HG03039 (cell line): Measurements from ENCODE around the gene ADCY5.

Experiments used
- ATAC-seq: cut with Tn5 transposase; IDR thresholded peaks from one replicate; pipeline ENCODE4 v1.9.1; 2021; ENCODE audit warnings: mild to moderate bottlenecking, moderate library complexity; ENCODE audit not compliant: unreplicated experiment

Gene ADCY5

GRCh38 chr3:123330441-123330991 is 118.4 kb downstream of the ADCY5 start:
- no peak for ATAC-seq

DNA sequence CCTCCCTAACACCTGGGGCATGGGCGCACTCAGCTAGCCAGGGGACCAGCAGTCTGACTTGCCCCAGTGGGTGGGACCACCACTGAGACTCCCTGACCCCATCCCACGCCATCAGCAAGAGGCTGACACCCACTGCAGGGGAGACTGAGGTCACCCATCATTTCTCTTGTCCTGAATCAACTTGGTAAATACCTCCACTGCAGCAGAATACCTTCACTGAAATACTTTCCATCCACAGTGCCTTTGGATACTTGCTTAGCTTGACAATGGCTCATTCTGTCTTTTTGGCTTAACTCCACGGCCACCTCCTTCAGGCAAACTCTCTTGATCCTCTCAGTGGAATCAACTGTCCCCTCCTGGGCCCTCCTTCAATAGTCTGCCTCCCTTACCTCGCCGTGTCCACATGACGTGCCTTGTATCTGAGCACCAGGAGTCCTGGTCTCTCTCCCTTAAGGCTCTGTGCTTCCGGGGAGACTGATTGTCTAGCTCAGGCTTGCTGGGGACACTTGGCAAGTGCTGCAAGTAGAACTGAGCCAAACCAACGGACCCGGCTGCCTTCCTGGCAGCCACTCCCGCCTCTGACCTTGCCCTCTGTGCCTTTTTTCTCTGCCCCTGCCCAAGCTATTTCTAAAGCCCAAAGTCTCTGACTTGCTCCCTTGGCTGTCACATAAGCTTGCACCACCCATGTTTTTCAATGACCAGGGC is 119.1 kb downstream of the ADCY5 start:
- ATAC-seq = no peak

- ATAC-seq = no peak
Measured at GRCh38 chr3:123328851-123329635, 119.8 kb downstream of the ADCY5 start.

- no peak for ATAC-seq
Measured at GRCh38 chr3:123327956-123328850, 120.7 kb downstream of the ADCY5 start.

DNA sequence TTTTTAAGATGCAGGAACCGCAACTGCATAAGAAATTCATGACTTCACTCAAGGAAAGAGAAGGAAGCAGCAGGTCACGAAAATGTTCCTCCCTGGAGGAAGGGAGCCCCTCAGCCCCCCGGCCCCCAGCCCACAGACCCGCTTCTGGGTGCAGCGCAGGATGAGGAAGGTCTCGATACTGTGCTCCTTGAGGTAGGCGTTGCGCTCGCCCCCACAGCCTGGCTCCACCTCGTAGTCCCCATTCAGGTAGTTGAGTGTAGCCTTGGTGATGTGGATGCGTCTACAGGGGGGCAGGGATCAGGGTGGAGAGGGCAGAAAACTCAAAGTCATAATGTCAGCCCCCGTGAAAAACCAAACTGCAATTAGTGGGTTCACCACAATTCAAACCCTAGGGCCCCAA is 121.4 kb downstream of the ADCY5 start:
- ATAC-seq = no peak

- no peak for ATAC-seq
Measured at GRCh38 chr3:123326531-123326930, 122.4 kb downstream of the ADCY5 start.

DNA sequence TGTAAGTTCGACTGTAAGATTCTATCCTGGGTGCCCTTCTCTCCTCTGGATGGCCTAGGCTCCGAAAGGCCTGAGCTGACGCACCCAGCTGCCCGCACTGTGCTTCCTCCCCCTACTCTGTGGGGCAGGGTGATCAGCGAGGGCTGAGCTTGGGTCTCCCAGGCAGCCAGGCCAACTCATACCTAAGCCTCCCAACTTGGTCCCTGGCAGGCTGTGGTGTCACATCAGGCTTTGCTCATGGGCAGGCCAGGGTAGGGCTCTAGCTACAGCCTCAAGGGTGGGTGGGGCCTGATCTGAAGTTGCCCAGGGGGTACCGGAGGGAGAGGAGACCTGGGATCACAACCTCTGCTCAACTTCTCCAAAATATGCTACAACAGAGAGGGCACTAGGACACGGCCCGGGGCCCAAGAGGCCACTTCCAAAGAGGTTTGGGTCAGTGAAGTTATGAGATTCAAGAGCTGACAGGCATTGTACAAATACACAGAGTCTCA is 123.1 kb downstream of the ADCY5 start:
- no peak for ATAC-seq

- ATAC-seq = no peak
Measured at GRCh38 chr3:123324880-123325765, 123.8 kb downstream of the ADCY5 start.

DNA sequence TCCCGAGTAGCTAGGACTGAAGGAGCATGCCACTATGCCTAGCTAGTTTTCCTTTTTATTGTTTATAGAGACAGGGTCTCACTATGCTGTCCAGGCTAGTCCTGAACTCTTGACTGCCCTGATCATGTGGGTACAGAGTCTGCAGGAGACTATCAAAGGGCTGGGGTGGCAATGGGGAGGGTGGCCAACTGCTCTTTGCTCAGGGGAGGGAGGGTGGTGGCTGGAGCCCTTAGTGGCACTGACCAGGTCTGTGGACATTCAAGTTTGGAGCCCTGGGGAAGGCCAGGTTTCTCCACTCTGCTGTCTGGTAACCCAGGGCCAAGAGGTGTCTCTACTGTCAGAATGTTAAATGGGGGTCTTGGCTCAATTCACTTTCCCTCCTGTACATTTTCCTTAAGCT is 125.1 kb downstream of the ADCY5 start:
- ATAC-seq = no peak

DNA sequence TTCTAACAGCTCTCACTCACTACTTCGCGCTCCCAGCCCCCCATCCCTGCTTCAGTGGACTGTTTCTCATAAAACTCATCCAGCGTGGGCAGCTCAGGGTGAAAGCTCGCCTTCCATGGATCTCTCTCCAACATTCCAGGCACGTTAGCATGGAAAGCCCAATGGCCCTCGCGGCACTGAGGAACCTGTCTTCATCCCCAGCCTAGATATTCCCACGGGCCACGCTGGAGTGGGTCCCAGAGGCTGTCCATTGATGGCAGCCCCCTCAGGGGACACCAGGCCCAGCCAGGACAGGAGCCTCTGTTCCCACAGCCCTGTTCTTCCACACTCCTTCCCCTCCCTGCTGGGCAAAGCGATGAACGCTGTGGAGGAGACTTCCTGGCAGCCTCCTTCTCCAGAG is 126.0 kb downstream of the ADCY5 start:
- no peak for ATAC-seq

DNA sequence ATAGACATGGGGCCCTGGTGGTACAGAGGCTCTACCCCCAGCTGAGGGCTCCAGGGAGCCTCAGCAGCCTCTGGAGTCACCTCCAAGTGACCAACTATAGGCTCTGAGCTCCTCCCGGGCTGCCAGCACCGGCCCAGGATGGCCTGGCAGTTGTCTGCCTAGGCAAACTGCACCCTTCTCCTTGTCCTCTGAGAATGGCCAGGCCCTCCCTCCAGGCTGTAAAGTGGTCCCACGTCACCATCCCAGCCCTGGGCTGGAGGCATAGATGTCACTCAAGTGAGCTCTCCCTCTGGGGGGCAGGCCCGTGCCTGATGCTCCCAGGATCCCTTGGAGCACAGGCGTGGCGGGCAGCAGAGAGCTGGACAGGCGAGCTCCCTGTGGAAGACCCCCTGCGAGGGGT is 127.1 kb downstream of the ADCY5 start:
- no peak for ATAC-seq

DNA sequence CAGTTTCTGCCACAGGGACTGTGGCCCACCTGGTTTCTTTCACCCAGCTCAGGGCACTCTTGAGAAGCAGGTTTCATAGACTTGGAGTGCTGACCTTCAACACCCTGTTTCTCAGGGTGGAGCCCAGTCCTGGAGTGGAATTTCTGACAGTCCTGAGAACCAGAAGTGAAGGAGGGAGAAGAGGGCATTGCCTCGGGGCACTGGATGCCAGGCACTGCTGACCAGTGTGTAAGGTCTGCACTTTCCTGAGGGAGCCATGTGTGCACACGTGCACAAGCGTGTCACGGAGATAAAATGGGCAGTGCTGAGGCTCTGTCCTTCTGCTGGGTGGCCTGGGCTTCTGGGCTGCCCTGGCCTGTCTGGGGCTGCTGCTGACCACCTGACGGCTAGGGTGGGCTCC is 128.7 kb downstream of the ADCY5 start:
- ATAC-seq = no peak

DNA sequence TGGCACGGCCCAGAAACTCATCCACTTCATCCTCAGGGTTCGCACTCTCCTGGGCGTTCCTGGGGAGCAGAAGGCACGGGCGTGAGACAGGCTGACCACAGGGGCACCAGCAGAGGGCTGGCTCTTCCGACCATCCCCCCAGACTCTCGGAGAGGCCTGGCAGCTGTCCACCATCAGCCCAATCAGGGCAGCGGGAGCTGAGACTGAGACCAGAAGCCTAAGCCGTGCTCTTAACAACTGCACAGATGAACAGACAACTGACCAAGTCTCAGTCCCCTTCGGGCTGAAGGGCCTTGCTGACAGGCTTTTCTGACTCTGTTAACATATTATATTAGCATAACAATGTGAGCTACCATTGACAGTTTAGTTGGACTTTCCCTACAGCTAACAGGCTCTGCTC is 129.1 kb downstream of the ADCY5 start:
- no peak for ATAC-seq

GRCh38 chr3:123318374-123318773 is 130.5 kb downstream of the ADCY5 start:
- no peak for ATAC-seq

DNA sequence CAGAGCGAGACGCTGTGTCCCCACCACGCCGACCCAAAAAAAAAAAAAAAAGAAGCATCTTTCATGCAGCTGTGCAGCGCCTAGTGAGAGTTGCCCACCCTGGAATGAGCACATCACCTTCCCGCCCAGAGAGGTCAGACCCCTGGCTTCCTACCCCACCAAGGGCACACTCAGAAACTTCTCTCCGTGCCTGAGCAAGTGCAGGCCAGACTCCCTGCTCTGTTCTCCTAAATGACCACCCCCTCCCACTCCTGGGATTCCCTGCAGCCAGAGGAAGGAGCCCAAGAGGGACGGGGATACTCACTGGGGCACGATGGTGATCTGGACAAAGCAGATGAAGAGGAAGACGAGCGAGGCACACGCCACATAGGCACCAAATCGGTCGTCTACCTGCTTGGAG is 131.2 kb downstream of the ADCY5 start:
- ATAC-seq = no peak

DNA sequence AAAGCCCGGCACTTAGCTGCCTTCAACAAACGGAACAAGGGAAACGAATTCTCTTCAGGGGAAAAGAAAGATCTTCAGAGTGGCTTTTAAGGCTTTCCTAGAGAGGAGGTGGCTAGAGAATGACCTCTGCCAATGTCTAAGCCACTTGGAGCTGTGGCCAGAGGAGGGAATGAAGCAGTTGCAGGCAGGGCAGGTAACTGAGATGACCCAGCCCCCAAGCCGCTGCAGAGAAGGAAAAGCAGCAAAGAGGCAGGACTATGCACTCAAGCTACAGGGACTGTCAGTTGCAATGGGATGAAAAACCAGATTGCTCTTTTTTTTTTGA is 133.7 kb downstream of the ADCY5 start:
- ATAC-seq = no peak

DNA sequence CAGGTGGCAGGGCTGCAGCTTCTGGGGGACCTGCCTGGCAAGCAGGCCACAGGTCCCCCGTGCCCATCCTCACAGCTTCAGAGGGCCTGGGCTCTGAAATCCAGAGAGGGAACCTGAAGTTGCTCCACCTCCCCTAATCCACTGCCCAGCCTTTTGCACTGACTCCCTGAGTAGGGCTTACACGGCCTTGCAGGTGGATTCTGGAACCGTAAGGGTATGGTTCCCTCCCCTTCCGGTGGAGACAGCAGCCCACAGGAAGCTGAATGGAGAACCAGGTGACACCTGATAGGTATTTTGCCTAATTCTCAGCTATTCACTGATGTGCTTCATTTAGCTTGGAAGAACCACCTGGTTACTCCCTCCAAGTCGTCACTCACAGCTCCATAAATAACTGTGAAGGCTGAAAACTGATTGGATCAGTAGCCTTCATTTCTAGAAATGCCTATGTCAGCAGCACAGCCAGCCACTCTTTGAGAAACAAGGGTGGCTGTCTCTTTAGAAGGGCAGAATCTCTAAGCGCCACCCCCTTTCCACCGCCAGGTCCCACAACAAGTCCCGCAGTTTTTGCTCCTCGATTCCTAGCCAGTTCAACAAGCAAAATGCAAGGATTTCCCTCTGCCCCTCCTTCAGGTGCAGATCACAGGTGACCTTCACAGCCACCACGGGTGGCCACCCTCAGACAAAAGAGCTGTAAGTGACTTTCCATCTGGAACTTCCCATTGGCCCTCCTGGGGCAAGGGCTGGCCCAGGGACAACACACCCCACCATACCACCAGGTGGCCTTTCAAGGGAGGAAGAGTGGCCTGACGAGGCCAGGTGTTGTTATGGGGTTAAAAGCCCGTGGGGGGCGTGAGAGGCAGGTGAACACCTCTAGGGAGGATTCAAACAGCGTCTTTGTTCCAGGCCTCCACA is 134.3 kb downstream of the ADCY5 start:
- ATAC-seq = no peak

DNA sequence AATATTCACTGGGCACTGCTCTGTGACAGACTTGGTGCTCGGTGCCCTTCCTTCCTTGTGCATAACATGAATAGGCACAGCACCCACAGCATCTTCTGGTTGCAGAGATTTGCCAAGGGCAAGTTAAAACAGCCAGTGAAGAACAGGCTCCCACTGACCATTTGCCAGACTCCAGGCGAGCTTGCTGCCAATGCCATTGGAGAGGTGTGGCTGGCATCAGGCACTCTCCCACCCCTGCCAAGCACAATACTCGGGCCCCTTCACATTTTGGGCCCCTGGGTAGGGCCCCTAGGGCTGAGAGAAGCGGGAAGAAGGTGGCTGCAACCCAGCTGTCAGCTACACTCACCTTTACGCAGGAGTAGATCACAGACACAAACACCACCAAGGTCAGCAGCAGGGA is 135.0 kb downstream of the ADCY5 start:
- no peak for ATAC-seq
